Neural crest cell (in vitro differentiated cells): ENCODE measurements around the gene GPR89B. TPM values are rescaled to one million over a fixed set of nuclear protein-coding genes. Genes with fewer than 3 reads are reported as not detected.
"Not testable (repeated sequence)": the region's sequence is repeated elsewhere in the genome, so short reads cannot be mapped to it uniquely, and the experiment has no call there.

ENCODE experiments used
- DNase-seq: peaks from one replicate; pipeline ENCODE4 v3.0.0; 2021; ENCODE audit warnings: low read depth, mixed read lengths, low spot score
- H3K27ac Mint-ChIP-seq: one replicate; pipeline ENCODE4 v1.8.0; 2021; ENCODE audit warnings: mild to moderate bottlenecking, mixed read lengths; ENCODE audit not compliant: unreplicated experiment
- H3K27me3 Mint-ChIP-seq: 2 replicates; pipeline ENCODE4 v1.8.0; 2021; ENCODE audit warnings: low read depth, mild to moderate bottlenecking, mixed read lengths
- H3K36me3 Mint-ChIP-seq: 2 replicates; pipeline ENCODE4 v1.8.0; 2021; ENCODE audit warnings: low read depth, mild to moderate bottlenecking, mixed read lengths
- H3K4me1 Mint-ChIP-seq: 2 replicates; pipeline ENCODE4 v1.8.0; 2021; ENCODE audit warnings: mixed read lengths
- H3K4me3 Mint-ChIP-seq: one replicate; pipeline ENCODE4 v1.8.0; 2021; ENCODE audit warnings: mild to moderate bottlenecking, mixed read lengths
- H3K9me3 Mint-ChIP-seq: 2 replicates; pipeline ENCODE4 v1.8.0; 2021; ENCODE audit warnings: mixed read lengths
- total RNA-seq: library from RNA; stranded (reverse); gene quantifications from 2 replicates; pipeline ENCODE4 v1.2.1, GENCODE V29; 2021
- TF ChIP-seq, protein P1 (sequence below): fragments of 200-600 bp; sonication (generic); conservative IDR thresholded peaks from 2 replicates; pipeline ENCODE4 v1.5.0; 2021; ENCODE audit warnings: antibody characterized with exemption, mild to moderate bottlenecking

GPR89B gene
- total RNA-seq, 1 donor from 2014 or later, result 20.6 TPM

DNA sequence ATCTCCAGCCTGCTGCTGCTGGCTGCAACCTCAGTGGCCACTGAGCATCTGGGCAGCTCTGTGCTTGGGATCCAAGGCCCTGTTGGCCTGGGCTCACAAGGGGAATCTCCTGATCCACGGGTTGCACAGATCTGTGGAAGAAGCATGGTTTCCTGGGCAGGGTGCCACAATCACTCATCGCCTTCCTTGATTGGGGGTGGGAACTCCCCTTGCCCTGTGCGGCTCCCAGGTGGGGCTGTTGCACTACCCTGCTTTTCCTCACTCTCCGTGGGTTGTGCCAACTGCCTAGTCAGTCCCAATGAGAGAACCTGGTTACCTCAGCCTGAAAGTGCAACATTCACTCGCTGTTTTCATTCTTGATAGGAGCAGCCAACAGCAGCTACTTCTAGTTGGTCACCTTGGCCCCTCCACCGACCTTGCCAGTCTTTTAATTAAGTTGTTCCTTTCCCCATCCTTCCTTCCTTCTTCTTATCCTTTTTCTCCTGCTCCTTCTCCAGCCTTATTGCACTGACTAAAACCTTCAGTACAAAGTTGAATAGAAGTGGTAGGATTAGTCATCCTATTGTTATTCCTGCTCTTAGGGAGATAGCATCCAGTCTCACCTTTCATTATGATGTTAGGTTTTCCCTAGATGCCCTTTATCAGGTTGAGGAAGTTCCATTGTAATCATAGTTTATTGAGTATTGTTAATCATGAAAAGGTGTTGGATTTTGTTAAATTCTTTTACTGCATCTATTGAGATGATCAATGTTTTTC, 50.9 kb downstream of the GPR89B start:
- not testable (repeated sequence) for H3K27me3 Mint-ChIP-seq, H3K9me3 Mint-ChIP-seq, H3K4me3 Mint-ChIP-seq, H3K4me1 Mint-ChIP-seq, DNase-seq
- Mint-ChIP-seq H3K27ac (peak overlapping the region; percentile 22), H3K36me3 (peaks cover 18% of the 10 kb centered on the region)

DNA sequence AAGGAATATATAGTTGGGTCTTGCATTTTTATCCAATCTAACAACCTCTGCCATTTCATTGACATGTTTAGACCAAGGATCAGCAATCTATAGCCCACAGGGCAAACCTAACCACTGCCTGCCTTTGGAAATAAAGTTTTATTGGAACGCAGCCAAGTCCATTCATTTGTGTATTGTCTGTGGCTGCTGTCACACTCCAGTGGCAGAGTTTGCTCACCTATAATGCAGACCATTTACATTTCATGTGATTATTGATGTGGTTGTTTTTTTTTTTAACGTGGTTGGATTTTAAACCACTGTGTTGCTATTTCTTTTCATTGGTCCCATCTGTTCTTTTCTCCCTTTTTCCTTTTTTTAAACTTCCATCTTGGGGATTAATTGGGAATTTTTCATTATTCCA, 57.2 kb downstream of the GPR89B start:
- H3K27ac Mint-ChIP-seq, result not testable (repeated sequence)

DNA sequence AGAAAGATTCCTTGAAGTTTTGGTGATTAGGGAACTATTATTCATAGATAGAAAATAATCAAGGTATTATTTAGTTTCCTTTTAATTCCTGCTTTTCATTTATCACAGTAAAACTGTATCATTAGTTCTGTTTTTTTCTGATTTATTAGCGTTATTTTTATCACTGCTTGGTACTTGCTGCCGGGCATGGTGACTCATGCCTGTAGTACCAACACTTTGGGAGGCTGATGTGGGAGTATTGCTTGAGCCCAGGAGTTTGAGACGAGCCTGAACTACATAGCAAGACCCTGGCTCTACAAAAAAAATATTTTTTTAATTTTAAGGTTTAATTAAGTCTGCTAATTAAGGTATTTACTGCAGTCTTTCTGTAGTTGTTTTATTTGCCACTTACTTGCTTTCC, 59.7 kb downstream of the GPR89B start:
- DNase-seq, H3K36me3 Mint-ChIP-seq, H3K9me3 Mint-ChIP-seq, H3K4me1 Mint-ChIP-seq, H3K4me3 Mint-ChIP-seq, H3K27me3 Mint-ChIP-seq, H3K27ac Mint-ChIP-seq: not testable (repeated sequence)

More for the DNA sequence above, 57.2 kb downstream of the GPR89B start:
- not testable (repeated sequence) for H3K36me3 Mint-ChIP-seq, H3K4me1 Mint-ChIP-seq, H3K9me3 Mint-ChIP-seq, H3K4me3 Mint-ChIP-seq, H3K27me3 Mint-ChIP-seq, DNase-seq

DNA sequence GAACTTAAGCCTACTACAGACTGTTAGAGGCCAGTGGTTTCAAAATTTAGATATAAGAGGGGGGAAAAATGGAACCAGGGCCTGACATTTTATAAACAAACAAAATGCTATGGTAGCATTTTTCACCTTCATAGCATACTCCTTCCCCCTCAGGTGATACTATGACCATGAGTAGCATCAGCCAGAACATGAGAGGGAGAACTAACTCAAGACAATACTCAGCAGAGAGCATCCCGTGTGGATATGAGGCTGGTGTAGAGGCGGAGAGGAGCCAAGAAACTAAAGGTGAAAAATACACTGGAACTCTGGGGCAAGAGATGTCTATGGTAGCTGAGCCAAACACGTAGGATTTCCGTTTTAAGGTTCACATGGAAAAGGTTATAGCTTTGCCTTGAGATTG, 64.7 kb downstream of the GPR89B start:
- H3K4me1 Mint-ChIP-seq, H3K27me3 Mint-ChIP-seq, H3K36me3 Mint-ChIP-seq, H3K9me3 Mint-ChIP-seq, H3K27ac Mint-ChIP-seq, DNase-seq, H3K4me3 Mint-ChIP-seq: not testable (repeated sequence)

DNA sequence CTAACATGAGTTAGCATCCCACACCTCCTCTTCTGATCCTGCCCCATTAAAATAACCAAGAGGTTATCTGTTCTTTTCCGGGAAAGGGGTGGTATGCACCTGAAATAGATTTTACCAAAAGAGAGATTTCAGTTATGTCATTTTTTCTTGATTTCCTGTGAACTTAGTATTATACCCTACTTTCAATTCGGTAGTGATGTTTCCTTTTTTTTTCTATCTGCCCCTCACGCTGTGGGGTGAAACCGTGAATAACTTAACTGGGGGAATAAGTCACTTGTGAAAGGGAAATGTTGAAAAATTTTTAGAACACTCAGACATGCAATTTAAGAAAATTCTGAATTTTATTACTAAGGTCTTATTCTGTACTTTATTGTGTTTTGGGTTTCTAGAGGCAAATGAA, 65.2 kb downstream of the GPR89B start:
- H3K27me3 Mint-ChIP-seq, H3K9me3 Mint-ChIP-seq, H3K4me1 Mint-ChIP-seq, DNase-seq, H3K4me3 Mint-ChIP-seq, H3K27ac Mint-ChIP-seq, H3K36me3 Mint-ChIP-seq: not testable (repeated sequence)

DNA sequence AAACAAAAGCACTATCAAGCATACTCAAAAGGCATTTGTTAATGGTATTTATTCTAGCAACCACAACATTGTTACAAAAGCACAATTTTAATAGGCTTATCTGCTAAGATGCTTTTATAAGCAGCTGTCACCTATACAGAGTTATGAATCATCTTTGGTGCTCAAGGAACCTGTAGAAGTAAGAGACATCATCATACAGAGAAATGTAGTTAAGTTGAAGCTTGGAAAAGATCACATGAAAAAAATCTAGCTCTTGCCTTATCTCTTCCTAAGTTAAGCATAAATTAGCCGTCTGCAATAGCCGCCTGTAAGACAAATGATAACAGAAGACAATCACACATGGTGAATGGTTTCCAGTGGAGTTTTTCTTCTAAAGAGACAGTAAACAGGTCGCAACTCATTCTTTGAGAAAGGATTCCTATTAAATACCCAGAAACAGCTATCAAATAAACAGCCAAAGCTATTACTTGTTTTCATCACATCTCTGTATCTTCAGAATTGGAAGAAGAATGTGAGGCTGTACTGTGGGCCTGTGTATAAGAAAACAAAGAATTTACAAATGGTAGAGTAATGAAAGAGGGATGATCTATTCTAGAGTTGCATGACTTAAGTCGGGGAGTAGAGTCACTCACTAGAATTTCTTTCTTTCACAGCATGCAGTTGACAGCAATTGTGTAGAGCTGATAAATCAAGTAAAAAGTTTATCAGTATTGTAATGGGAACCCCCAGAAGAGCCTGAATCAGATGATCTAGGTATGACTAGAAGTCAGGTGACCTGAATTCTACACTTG, 65.8 kb downstream of the GPR89B start:
- not testable (repeated sequence) for H3K9me3 Mint-ChIP-seq, DNase-seq, H3K4me1 Mint-ChIP-seq, H3K27me3 Mint-ChIP-seq, H3K27ac Mint-ChIP-seq, H3K36me3 Mint-ChIP-seq, H3K4me3 Mint-ChIP-seq

DNA sequence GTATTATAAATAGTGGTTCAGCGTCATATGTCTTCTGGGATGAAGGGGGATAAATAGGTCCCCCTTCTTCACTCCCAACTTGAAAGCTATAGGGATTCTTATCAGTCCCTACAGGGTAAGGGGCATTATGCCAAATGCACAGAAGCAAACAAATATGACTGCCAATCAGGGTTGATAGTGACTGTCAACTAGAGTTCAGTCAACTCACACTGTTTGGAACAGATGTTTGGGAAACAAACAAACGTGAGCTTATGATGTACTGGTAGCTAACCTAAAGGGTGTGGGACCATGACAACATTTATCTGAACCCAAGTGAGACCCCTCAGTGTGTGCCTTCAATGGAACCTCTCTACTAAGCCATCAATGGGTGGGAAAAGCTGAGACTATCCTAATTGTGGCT, 67.9 kb downstream of the GPR89B start:
- not testable (repeated sequence) for H3K36me3 Mint-ChIP-seq, H3K4me1 Mint-ChIP-seq, H3K9me3 Mint-ChIP-seq, H3K27ac Mint-ChIP-seq, H3K4me3 Mint-ChIP-seq, DNase-seq, H3K27me3 Mint-ChIP-seq

DNA sequence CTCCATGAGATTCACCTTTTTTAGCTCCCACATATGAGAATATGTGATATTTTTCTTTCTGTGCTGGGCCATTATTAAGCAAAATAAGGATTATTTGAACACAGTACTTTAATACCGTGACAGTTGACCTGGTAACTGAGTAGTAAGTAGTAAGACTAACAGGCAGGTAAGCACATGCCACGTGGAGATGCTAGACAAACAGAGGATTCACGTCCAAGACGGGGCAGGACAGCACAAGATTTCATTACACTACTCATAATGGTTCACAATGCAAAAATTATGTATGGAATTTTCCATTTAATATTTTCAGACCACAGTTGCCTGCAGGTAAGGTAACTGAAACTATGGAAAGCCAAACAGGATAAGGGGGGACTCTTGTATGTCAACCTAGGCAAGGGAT, 79.5 kb downstream of the GPR89B start:
- DNase-seq, H3K4me3 Mint-ChIP-seq, H3K36me3 Mint-ChIP-seq, H3K9me3 Mint-ChIP-seq, H3K4me1 Mint-ChIP-seq, H3K27ac Mint-ChIP-seq, H3K27me3 Mint-ChIP-seq: not testable (repeated sequence)

DNA sequence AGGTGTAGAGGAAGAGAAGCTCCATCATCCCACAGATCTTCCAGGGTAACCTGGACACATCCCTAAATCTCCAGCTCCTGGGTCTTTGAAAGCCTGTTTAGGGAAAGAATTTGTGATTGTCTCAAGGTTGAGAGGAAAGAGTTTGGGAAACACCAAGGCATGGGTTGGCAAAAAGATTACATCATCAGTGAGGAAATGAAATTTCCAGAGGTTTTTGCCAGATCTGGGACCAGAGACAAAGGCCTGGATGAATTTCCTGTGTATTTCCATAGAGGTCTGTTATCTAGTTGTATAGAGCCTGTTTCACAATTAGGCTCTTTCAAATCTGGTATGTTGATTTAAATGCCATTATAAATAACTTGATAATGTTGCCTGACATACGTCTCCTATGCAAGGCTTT, 82.3 kb downstream of the GPR89B start:
- H3K9me3 Mint-ChIP-seq, result no peaks in the 10 kb centered on the region
- peaks cover 2% of the 10 kb centered on the region for H3K36me3 Mint-ChIP-seq
- no peak overlapping the region for H3K27ac Mint-ChIP-seq
- TF ChIP-seq, protein P1, sequence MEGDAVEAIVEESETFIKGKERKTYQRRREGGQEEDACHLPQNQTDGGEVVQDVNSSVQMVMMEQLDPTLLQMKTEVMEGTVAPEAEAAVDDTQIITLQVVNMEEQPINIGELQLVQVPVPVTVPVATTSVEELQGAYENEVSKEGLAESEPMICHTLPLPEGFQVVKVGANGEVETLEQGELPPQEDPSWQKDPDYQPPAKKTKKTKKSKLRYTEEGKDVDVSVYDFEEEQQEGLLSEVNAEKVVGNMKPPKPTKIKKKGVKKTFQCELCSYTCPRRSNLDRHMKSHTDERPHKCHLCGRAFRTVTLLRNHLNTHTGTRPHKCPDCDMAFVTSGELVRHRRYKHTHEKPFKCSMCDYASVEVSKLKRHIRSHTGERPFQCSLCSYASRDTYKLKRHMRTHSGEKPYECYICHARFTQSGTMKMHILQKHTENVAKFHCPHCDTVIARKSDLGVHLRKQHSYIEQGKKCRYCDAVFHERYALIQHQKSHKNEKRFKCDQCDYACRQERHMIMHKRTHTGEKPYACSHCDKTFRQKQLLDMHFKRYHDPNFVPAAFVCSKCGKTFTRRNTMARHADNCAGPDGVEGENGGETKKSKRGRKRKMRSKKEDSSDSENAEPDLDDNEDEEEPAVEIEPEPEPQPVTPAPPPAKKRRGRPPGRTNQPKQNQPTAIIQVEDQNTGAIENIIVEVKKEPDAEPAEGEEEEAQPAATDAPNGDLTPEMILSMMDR, result no peak
- peaks cover 30% of the 10 kb centered on the region for H3K27me3 Mint-ChIP-seq
- H3K4me1 Mint-ChIP-seq, result peaks cover 8% of the 10 kb centered on the region
- DNase-seq, result no peak
- H3K4me3 Mint-ChIP-seq, result no peak overlapping the region

DNA sequence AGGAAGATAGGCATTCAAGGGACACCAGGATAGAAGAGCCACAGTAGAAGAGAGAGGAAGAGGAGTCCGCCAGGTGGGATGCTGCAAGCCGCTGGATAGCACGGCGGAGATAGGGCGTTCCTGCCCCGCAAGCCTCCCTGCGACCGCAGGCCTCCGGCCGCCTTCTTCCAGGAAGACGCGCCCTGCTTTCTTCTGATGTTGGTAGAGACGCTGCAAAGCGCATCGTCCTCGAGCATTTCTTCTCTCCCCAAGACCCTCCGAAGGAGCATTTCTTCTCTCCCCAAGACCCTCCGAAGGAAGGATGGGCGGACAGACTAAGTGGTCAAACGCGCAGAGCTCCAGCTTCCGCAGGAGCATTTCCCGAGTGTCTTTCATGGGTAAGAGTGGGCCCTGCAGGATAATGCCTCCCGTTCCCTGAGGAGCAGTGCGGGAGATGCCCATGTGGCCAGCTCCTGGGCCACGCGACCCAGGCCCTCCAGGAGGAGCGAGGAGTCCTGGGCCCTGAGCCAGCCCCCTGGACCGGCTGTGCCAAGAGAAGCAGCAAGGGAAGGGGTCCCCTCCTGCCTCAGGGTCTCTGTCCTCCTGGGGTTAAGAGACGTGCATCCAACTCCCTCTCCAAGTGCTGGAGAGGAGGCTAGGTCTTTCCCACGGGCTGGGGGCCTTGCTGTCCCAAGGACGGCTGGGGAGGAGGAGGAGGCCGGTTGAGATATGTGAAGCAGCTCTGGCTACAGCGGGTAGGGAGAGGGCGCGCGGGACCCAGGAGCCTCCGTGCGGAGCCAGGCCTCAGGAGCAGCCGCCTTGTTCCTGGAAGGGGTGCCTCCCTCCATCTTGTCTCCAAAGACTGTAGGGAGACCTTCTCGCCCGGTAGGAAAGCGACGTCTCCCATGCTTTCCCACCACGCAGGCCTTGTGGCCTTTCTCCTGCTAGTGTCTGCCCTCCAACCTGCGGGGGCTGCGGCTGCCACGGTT, 85.2 kb downstream of the GPR89B start:
- not testable (repeated sequence) for H3K36me3 Mint-ChIP-seq, DNase-seq, H3K27ac Mint-ChIP-seq, H3K9me3 Mint-ChIP-seq, H3K4me3 Mint-ChIP-seq, H3K4me1 Mint-ChIP-seq
- peaks cover 34% of the 10 kb centered on the region for H3K27me3 Mint-ChIP-seq

DNA sequence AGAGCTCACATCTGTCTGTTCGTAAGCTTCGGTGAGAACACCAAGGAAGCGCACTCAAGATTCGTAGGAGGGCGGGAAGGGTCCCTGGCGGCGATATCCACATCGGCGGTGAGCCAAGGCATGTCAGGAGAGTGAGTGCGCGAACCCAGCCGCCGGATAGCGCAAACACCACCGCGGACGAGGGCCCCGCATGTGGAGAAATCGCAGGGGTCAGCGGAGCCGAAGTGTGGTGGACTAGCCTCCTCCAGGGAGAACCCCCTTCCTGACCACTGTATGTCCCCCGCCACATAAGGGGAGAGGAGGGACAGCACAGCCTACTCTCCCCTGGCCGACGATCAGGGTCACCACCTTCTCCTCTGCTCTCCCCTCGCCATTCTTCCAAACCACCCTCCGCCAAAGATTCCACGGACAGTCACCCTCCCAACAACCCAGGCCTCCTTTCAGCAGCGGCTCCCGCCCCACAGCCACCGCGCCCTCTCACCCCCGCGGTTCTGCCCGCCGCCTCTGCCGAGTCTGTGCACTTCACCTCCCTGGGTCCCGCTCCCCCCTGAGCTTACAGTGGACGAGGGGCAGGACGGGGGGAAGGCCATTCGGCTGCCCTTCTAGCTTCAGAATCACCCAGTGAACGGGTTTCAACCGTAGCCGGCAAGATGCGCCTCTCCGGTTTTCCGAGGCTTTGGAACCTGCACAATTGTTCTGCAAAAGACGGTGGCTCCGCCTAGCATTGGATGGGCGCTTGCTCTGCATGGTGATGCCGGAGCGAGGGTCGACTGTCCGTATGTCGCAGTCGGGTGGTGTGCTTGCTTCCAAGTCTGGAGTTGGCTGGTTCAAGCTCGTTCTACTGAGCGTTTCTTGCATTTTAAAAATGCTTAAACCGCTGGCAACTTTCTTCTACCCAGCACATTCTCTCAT, 86.3 kb downstream of the GPR89B start:
- H3K4me3 Mint-ChIP-seq, result peak overlapping the region; percentile 68
- not testable (repeated sequence) for DNase-seq, H3K27ac Mint-ChIP-seq, H3K4me1 Mint-ChIP-seq, H3K36me3 Mint-ChIP-seq, H3K9me3 Mint-ChIP-seq
- peaks cover 34% of the 10 kb centered on the region for H3K27me3 Mint-ChIP-seq
